Gastrocnemius medialis (tissue), 4 donors: Measurements from ENCODE around the gene ZFYVE28. TPM values are rescaled to one million over a fixed set of nuclear protein-coding genes. Genes with fewer than 3 reads are reported as not detected.

Experiments
- ATAC-seq, 2 donors: fragments of 150-250 bp; one replicate each; pipeline ENCODE4 v1.9.1; 2016
- DNase-seq, 2 donors: peaks; one replicate each; pipeline ENCODE4 v3.0.0-alpha.2; 2019
- H3K27ac ChIP-seq, 4 donors: fragments of 200-600 bp; sonication (generic); 1 replicate in 1 of 4; 2 replicates in 3 of 4; pipeline ENCODE4 v1.5.1; 2016 to 2018; ENCODE audit warnings: mild to moderate bottlenecking in 2 of 4, moderate library complexity in 1 of 4
- H3K27me3 ChIP-seq, 3 donors: fragments of 200-600 bp; sonication (generic) in 2 of 3; 1 replicate in 1 of 3; 2 replicates in 2 of 3; pipeline versions ENCODE4 v1.5.1 to v1.6.0; 2016 to 2019; ENCODE audit warnings: mild to moderate bottlenecking in 1 of 3, moderate library complexity in 1 of 3
- H3K36me3 ChIP-seq, 2 donors: fragments of 200-600 bp; sonication (generic) in 1 of 2; one replicate each; pipeline ENCODE4 v1.5.1; 2017 to 2018
- H3K4me1 ChIP-seq, 2 donors: fragments of 200-600 bp; sonication (generic) in 1 of 2; one replicate each; pipeline ENCODE4 v1.5.1; 2016 to 2017; ENCODE audit warnings: mild to moderate bottlenecking in 2 of 2
- H3K4me3 ChIP-seq, 4 donors: fragments of 200-600 bp; sonication (generic) in 3 of 4; 1 replicate in 1 of 4; 2 replicates in 3 of 4; pipeline ENCODE4 v1.5.1; 2016 to 2019; ENCODE audit warnings: mild to moderate bottlenecking in 2 of 4
- H3K9me3 ChIP-seq, 3 donors: fragments of 200-600 bp; sonication (generic) in 2 of 3; 1 replicate in 1 of 3; 2 replicates in 2 of 3; pipeline ENCODE4 v1.5.1; 2016 to 2019
- POLR2A ChIP-seq, 2 donors: fragments of 450-650 bp; IDR thresholded peaks; one replicate each; pipeline ENCODE4 v1.6.1; 2017; ENCODE audit warnings: antibody characterized with exemption in 2 of 2, mild to moderate bottlenecking in 2 of 2, moderate library complexity in 2 of 2
- in situ Hi-C, 4 donors: fragments of 200-750 bp; cut with MboI; loops; one replicate each; pipeline versions ENCODE4 v1.15.0 to v1.8.0; 2017; ENCODE audit warnings: low sequenced_read_pairs in 4 of 4
- intact Hi-C: fragments of 100-400 bp; cut with DNase I; formaldehyde crosslinking; loops from one replicate; pipeline ENCODE4 v1.15.1; 2023; ENCODE audit warnings: low total_unique reads
- total RNA-seq, 4 donors: library from RNA; depleted of rRNA; stranded (reverse); fragments of >200 nt; gene quantifications; one replicate each; pipeline versions ENCODE4 v1.1.0 to v1.2.3, GENCODE V29; 2016
- TF ChIP-seq, protein P1 (sequence below), 5 experiments: fragments of 450-650 bp in 3 of 5; fragments of 200-600 bp in 2 of 5; sonication (generic) in 2 of 5; IDR thresholded peaks in 4 of 5; conservative IDR thresholded peaks in 1 of 5; 1 replicate in 4 of 5; 2 replicates in 1 of 5; pipeline ENCODE4 v1.5.1; 2016 to 2019; ENCODE audit warnings: antibody characterized with exemption in 5 of 5, mild to moderate bottlenecking in 3 of 5, moderate library complexity in 3 of 5

Gene ZFYVE28
- total RNA-seq, 4 donors from 2014 or later, result 1.8 to 6.0 (median 3.4) TPM

DNA sequence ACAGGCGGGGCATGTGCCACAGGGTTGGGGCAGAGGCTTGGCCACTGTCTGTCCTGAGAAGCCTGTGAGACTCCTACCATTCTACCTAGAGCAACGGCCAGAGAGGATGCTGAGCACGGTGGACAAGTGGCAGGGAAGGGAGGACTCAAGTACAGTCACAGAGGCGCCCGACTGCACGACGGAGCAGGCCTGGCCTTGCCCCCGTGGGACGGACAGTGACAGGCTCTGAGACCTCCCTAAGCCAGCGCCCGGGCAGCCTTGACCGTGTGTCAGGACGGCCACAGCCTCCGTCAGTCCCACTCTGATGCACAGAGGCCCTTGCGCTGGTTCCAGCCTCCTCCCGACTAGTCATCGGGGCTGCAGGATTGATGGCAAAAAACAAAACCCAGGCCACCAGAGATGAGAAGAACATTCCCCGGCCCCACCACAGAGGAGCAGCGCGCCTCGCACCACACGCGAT is 119.9 kb downstream of the ZFYVE28 start:
- intact Hi-C loops (no loop called here), in situ Hi-C loops (no loop called here)
- no peaks in the 10 kb centered on the region for H3K9me3 ChIP-seq
- no peak overlapping the region for H3K4me3 ChIP-seq
- H3K36me3 ChIP-seq, result no peaks in the 10 kb centered on the region
- DNase-seq (no peak), ATAC-seq (no peak)
- no peak for TF ChIP-seq POLR2A (IDR thresholded peaks at IDR 0.05)
- TF ChIP-seq, protein P1, sequence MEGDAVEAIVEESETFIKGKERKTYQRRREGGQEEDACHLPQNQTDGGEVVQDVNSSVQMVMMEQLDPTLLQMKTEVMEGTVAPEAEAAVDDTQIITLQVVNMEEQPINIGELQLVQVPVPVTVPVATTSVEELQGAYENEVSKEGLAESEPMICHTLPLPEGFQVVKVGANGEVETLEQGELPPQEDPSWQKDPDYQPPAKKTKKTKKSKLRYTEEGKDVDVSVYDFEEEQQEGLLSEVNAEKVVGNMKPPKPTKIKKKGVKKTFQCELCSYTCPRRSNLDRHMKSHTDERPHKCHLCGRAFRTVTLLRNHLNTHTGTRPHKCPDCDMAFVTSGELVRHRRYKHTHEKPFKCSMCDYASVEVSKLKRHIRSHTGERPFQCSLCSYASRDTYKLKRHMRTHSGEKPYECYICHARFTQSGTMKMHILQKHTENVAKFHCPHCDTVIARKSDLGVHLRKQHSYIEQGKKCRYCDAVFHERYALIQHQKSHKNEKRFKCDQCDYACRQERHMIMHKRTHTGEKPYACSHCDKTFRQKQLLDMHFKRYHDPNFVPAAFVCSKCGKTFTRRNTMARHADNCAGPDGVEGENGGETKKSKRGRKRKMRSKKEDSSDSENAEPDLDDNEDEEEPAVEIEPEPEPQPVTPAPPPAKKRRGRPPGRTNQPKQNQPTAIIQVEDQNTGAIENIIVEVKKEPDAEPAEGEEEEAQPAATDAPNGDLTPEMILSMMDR (IDR thresholded peaks at IDR 0.05 in 4 of 5, conservative IDR thresholded peaks at IDR 0.05 in 1 of 5), result no peak
- no peak overlapping the region for H3K27ac ChIP-seq
- no peaks in the 10 kb centered on the region for H3K4me1 ChIP-seq
- H3K27me3 ChIP-seq, result no peaks in the 10 kb centered on the region

DNA sequence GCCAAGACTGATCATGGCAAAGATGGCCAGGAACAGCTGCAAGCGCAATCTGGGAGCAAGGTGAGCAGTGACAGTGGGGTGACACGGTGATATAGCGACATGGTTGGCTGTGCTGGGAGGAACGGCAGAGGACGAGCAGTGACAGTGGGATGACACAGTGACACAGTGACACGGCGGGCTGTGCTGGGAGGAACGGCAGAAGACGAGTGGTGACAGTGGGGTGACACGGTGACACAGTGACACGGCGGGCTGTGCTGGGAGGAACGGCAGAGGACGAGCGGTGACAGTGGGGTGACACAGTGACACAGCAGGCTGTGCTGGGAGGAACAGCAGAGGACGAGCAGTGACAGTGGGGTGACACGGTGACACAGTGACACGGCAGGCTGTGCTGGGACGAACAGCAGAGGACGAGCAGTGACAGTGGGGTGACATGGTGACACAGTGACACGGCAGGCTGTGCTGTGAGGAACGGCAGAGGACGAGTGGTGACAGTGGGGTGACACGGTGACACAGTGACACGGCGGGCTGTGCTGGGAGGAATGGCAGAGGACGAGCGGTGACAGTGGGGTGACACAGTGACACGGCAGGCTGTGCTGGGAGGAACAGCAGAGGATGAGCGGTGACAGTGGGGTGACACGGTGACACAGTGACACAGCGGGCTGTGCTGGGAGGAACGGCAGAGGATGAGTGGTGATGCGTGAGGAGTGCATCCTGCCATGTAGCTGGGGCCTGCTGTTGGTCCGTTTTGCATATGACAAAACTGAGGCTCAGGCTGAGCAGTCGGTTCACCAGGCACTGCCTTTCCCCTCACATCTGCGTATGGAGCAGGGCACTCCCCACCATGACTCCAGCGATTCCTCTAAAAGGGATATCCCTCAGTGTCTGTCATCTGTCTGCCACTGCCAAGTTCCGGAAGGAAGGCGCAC is 120.6 kb downstream of the ZFYVE28 start:
- Histone ChIP-seq H3K27ac (no peak overlapping the region), H3K36me3 (no peaks in the 10 kb centered on the region), H3K27me3 (no peaks in the 10 kb centered on the region), H3K4me3 (no peak overlapping the region), H3K9me3 (no peaks in the 10 kb centered on the region), H3K4me1 (no peaks in the 10 kb centered on the region)
- ATAC-seq (no peak), DNase-seq (no peak)
- TF ChIP-seq, protein P1 (IDR thresholded peaks at IDR 0.05 in 4 of 5, conservative IDR thresholded peaks at IDR 0.05 in 1 of 5), result no peak
- no peak for TF ChIP-seq POLR2A (IDR thresholded peaks at IDR 0.05)
- intact Hi-C loops (no loop called here), in situ Hi-C loops (no loop called here)

DNA sequence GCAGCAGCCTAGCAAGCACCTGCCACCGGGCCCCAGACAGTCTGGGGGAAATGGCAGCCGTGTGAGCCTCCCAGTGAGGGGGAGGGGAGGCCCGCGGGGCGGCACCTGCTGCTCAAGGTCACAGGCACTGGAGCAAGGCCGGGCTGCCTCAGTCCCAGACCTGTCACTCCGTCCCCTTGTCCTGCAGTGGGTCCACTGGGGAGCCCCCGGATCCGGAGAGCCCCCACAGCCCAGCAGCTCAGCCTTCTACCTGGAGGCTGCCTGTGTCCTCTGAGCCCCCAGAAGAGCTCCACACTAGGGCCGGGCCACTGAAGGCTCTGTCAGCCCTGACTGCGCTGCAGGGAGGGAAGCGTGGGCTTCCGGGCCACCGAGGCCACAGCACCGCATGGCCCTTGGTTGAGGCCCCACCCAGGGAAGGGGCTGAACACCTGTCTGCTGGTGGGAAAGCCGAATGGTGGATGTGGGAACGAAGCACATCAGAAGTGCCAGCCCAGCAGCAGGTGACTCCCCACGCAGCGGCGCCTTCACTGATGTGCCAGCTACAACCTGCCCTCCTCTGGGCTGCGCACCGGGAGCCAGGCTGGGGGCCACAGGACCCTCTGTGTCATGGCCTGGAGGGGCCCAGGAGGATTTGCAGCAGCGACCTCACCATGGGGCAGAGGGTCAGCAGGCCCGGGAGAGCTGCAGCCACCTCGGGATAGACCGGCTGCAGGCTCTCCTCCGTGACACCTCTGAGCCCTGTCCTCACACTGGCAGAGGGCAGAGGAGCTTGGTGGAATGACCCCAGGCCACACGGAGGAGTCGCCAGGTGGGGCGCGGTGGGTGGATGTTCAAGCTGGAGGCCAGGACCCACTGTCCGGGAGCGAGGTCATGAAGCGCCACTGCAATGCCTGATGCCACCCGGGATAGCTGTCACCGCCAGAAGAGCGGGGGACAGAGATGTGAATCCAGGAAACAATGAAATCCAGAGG is 121.5 kb downstream of the ZFYVE28 start:
- intact Hi-C loops, result no loop called here
- DNase-seq, result no peak
- H3K27me3 ChIP-seq, result no peaks in the 10 kb centered on the region
- no peak overlapping the region for H3K27ac ChIP-seq
- H3K4me1 ChIP-seq, result no peaks in the 10 kb centered on the region
- H3K4me3 ChIP-seq, result no peak overlapping the region
- in situ Hi-C loops, result no loop called here
- H3K9me3 ChIP-seq, result no peaks in the 10 kb centered on the region
- no peaks in the 10 kb centered on the region for H3K36me3 ChIP-seq
- no peak for ATAC-seq
- TF ChIP-seq POLR2A (IDR thresholded peaks at IDR 0.05), result no peak

DNA sequence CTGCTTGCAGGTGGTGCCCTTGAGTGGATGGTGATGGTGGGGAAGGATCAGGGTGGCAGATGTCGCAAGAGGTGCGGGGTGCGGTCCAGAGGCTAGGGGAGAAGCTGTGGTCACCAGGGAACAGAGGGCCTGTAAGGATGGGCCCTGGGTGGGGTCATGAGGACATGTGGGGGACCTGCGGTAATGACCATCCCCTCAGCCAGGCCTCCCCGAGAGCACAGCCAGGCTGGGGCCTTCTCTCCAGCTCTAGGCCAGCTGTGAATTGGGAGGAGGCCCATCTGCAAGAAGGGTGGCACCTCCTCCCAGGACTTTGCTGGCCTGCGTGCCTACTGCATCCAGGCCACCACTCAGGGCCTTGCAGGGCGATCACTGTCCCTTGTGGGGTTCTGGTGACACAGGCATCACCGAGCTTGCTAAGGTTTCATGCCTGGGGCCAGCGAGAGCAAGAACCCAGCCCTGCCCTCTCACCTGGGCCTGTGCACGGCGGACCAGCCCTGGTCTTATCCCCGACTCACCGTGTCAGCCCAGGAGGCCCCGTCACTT is 122.5 kb downstream of the ZFYVE28 start:
- Histone ChIP-seq H3K4me1 (no peaks in the 10 kb centered on the region), H3K27ac (no peak overlapping the region), H3K4me3 (no peak overlapping the region), H3K9me3 (no peaks in the 10 kb centered on the region), H3K27me3 (no peaks in the 10 kb centered on the region), H3K36me3 (no peaks in the 10 kb centered on the region)
- intact Hi-C loops, result no loop called here
- no peak for ATAC-seq
- no peak for DNase-seq
- TF ChIP-seq POLR2A (IDR thresholded peaks at IDR 0.05), result no peak
- TF ChIP-seq, protein P1 (IDR thresholded peaks at IDR 0.05 in 4 of 5, conservative IDR thresholded peaks at IDR 0.05 in 1 of 5), result no peak
- in situ Hi-C loops, result no loop called here
